Liver (tissue), 9 donors: ENCODE measurements around the gene PCDHB15. TPM values are rescaled to one million over a fixed set of nuclear protein-coding genes. Genes with fewer than 3 reads are reported as not detected.
"Not testable (repeated sequence)": the region's sequence is repeated elsewhere in the genome, so short reads cannot be mapped to it uniquely, and the experiment has no call there.

ENCODE experiments used
- DNase-seq: peaks from one replicate; pipeline ENCODE4 v3.0.0-alpha.2; 2017; ENCODE audit warnings: low spot score
- H3K27ac ChIP-seq, 2 donors: one replicate each; pipeline ENCODE4 v1.7.0; 2013; ENCODE audit warnings: inconsistent platforms in 2 of 2, low read length in 2 of 2, control low read depth in 1 of 2, low read depth in 1 of 2, mild to moderate bottlenecking in 1 of 2
- H3K27me3 ChIP-seq, 4 donors: one replicate each; pipeline versions ENCODE4 v1.6.1 to v1.7.0; 2013; ENCODE audit warnings: low read length in 3 of 4, inconsistent platforms in 1 of 4, mild to moderate bottlenecking in 1 of 4, moderate library complexity in 1 of 4; ENCODE audit not compliant: control insufficient read depth in 4 of 4, insufficient read depth in 4 of 4
- H3K36me3 ChIP-seq, 4 donors: one replicate each; pipeline versions ENCODE4 v1.6.1 to v1.7.0; 2013; ENCODE audit warnings: low read length in 3 of 4, mild to moderate bottlenecking in 3 of 4, low read depth in 1 of 4, moderate library complexity in 1 of 4; ENCODE audit not compliant: control insufficient read depth in 4 of 4, insufficient read depth in 3 of 4
- H3K4me1 ChIP-seq, 4 donors: one replicate each; pipeline versions ENCODE4 v1.6.1 to v1.7.0; 2013; ENCODE audit warnings: low read length in 3 of 4, mild to moderate bottlenecking in 3 of 4, moderate library complexity in 1 of 4; ENCODE audit not compliant: control insufficient read depth in 4 of 4, insufficient read depth in 4 of 4
- H3K4me3 ChIP-seq, 3 donors: one replicate each; pipeline versions ENCODE4 v1.6.1 to v1.7.0; 2013; ENCODE audit warnings: low read length in 3 of 3, control low read depth in 1 of 3, low read depth in 1 of 3, mild to moderate bottlenecking in 1 of 3
- H3K9ac ChIP-seq, 2 donors: one replicate each; pipeline ENCODE4 v1.7.0; 2013; ENCODE audit warnings: low read length in 2 of 2, mild to moderate bottlenecking in 2 of 2, moderate library complexity in 2 of 2, control low read depth in 1 of 2, low read depth in 1 of 2
- H3K9me3 ChIP-seq, 4 donors: one replicate each; pipeline versions ENCODE4 v1.6.1 to v1.7.0; 2013; ENCODE audit warnings: low read length in 3 of 4; ENCODE audit not compliant: control insufficient read depth in 4 of 4
- ATF3 ChIP-seq: IDR thresholded peaks from 2 replicates; pipeline ENCODE4 v1.6.1; 2016; ENCODE audit warnings: antibody characterized with exemption
- EGR1 ChIP-seq, 2 donors: IDR thresholded peaks; 2 replicates each; pipeline ENCODE4 v1.6.1; 2016 to 2018; ENCODE audit warnings: antibody characterized with exemption in 2 of 2, low read depth in 2 of 2
- FOXA2 ChIP-seq: IDR thresholded peaks from 2 replicates; pipeline ENCODE4 v1.6.1; 2016; ENCODE audit warnings: antibody characterized with exemption
- HNF4G ChIP-seq: IDR thresholded peaks from 2 replicates; pipeline ENCODE4 v1.6.1; 2016; ENCODE audit warnings: antibody characterized with exemption
- JUND ChIP-seq, 2 donors: IDR thresholded peaks; 2 replicates each; pipeline ENCODE4 v1.6.1; 2016; ENCODE audit warnings: antibody characterized with exemption in 2 of 2
- MAX ChIP-seq: IDR thresholded peaks from 2 replicates; pipeline ENCODE4 v1.6.1; 2016; ENCODE audit warnings: antibody characterized with exemption
- NR2F2 ChIP-seq: IDR thresholded peaks from 2 replicates; pipeline ENCODE4 v1.6.1; 2016; ENCODE audit warnings: antibody characterized with exemption
- RAD21 ChIP-seq, 2 donors: IDR thresholded peaks; 2 replicates each; pipeline ENCODE4 v1.6.1; 2016; ENCODE audit warnings: antibody characterized with exemption in 2 of 2, mild to moderate bottlenecking in 2 of 2
- REST ChIP-seq: IDR thresholded peaks from 2 replicates; pipeline ENCODE4 v1.6.1; 2016; ENCODE audit warnings: antibody characterized with exemption, mild to moderate bottlenecking
- SP1 ChIP-seq: IDR thresholded peaks from 2 replicates; pipeline ENCODE4 v1.6.1; 2018; ENCODE audit warnings: antibody characterized with exemption, mild to moderate bottlenecking
- WGBS: extraction: QIAGEN DNeasy Blood & Tissue Kit; methylation state at CpG from one replicate; pipeline ENCODE4 v1.1.7; 2013; 5-methylcytosine and 5-hydroxymethylcytosine counted together
- polyA plus RNA-seq, 2 donors: library from polyadenylated mRNA; stranded (reverse) in 1 of 2; unstranded in 1 of 2; fragments of 200-250 nt in 1 of 2; fragments of >200 nt in 1 of 2; fragmentation: Nextera tagmentation in 1 of 2; extraction: Ambion mirVana in 1 of 2; gene quantifications; one replicate each; pipeline versions ENCODE4 v1.2.1 to v1.2.3, GENCODE V29; 2013 to 2015
- total RNA-seq, 2 donors: library from RNA; depleted of rRNA; stranded (reverse); fragments of >200 nt; gene quantifications; one replicate each; pipeline ENCODE4 v1.2.3, GENCODE V29; 2014
- donor health status: healthy.
- donor health status: healthy.
- donor health status: healthy.
- donor health status: healthy.
- donor health status: healthy.

Gene PCDHB15
- total and polyA plus RNA-seq, 4 donors = 0.21 to 0.59 (median 0.40) TPM

GRCh38 chr5:141223112-141223783 is 21.9 kb upstream of the PCDHB15 start, which contains the start of gene PCDHB14:
Gene PCDHB14 (plus strand): TSS chr5:141223343. CDS start chr5:141223506, 163 bp downstream.
- Histone ChIP-seq H3K9ac (no peak within 1 kb of the TSS), H3K4me1 (no peaks in the 10 kb centered on the region), H3K27me3 (peaks cover 0 to 5% (median 2%) of the 10 kb centered on the region in 4 donors), H3K36me3 (peaks cover 0 to 5% (median 0%) of the 10 kb centered on the region in 4 donors), H3K27ac (no peak within 1 kb of the TSS), H3K4me3 (peak within 1 kb of the TSS; percentile 20 to 54 (median 38)), H3K9me3 (peaks cover 28 to 61% (median 36%) of the 10 kb centered on the region in 4 donors)
- no peak for TF ChIP-seq ATF3
- TF ChIP-seq JUND (IDR thresholded peaks at IDR 0.05) = no peak
- TF ChIP-seq RAD21 (IDR thresholded peaks at IDR 0.05) = peak; percentile 27 to 42
- WGBS = 22% methylated on average over 15 of the region's 15 CpGs
- no peak for DNase-seq

GRCh38 chr5:141224844-141225243 is 20.4 kb upstream of the PCDHB15 start:
- not testable (repeated sequence) for DNase-seq, H3K36me3 ChIP-seq, H3K9ac ChIP-seq, H3K27ac ChIP-seq, H3K4me1 ChIP-seq, H3K27me3 ChIP-seq, H3K4me3 ChIP-seq
- H3K9me3 ChIP-seq = peaks cover 21 to 52% (median 30%) of the 10 kb centered on the region in 4 donors
- WGBS = 24% methylated on average over 33 of the region's 40 CpGs

GRCh38 chr5:141225421-141225820 is 19.8 kb upstream of the PCDHB15 start:
- H3K4me1 ChIP-seq, H3K27me3 ChIP-seq: not testable (repeated sequence)

GRCh38 chr5:141234109-141234667 is 11.0 kb upstream of the PCDHB15 start:
- H3K36me3 ChIP-seq = no peaks in the 10 kb centered on the region
- WGBS = 8% methylated on average over 15 of the region's 15 CpGs
- DNase-seq = no peak
- no peak overlapping the region for H3K9ac ChIP-seq
- peak overlapping the region; percentile 2 to 67 (median 28) for H3K4me3 ChIP-seq
- no peaks in the 10 kb centered on the region for H3K4me1 ChIP-seq
- H3K27ac ChIP-seq = no peak overlapping the region
- peaks cover 0 to 3% (median 1%) of the 10 kb centered on the region in 4 donors for H3K27me3 ChIP-seq
- TF ChIP-seq SP1 (no peak), REST (no peak), HNF4G (no peak), FOXA2 (no peak), ATF3 (no peak), EGR1 (IDR thresholded peaks at IDR 0.05; ENCODE audit: low read depth in 2 of 2) (no peak), NR2F2 (no peak), MAX (no peak)
- H3K9me3 ChIP-seq = peaks cover 30 to 74% (median 47%) of the 10 kb centered on the region in 4 donors

More at GRCh38 chr5:141225421-141225820, 19.8 kb upstream of the PCDHB15 start:
- H3K4me3 ChIP-seq, DNase-seq, H3K27ac ChIP-seq, H3K9ac ChIP-seq, H3K36me3 ChIP-seq: not testable (repeated sequence)
- peaks cover 19 to 47% (median 31%) of the 10 kb centered on the region in 4 donors for H3K9me3 ChIP-seq
- WGBS = 36% methylated on average over 30 of the region's 30 CpGs

- Histone ChIP-seq H3K9me3 (peaks cover 37 to 87% (median 58%) of the 10 kb centered on the region in 4 donors), H3K4me3 (peak overlapping the region in 2 of 3 donors; percentile 27 to 50)
- not testable (repeated sequence) for H3K9ac ChIP-seq, H3K27ac ChIP-seq, H3K4me1 ChIP-seq, DNase-seq, H3K36me3 ChIP-seq, H3K27me3 ChIP-seq
- WGBS = 24% methylated on average over 40 of the region's 40 CpGs
These were observed 9.3 kb upstream of the PCDHB15 start for GRCh38 chr5:141235922-141236321.
